SK-N-SH treated with all-trans-retinoic acid at 6 μM for 48 hours (cell line): ENCODE measurements around the gene DUSP3.

Source experiments
- ATAC-seq: fragments of 200-7000 bp; cut with Tn5 transposase; 3 replicates; pipeline ENCODE4 v1.9.1; 2020; ENCODE audit warnings: mild to moderate bottlenecking, moderate library complexity
- ARNTL ChIP-seq: fragments of 450-650 bp; formaldehyde crosslinking; IDR thresholded peaks from 2 replicates; pipeline ENCODE4 v1.5.0; 2020; ENCODE audit warnings: low read depth, mild to moderate bottlenecking, moderate library complexity, borderline replicate concordance
- BACH2 ChIP-seq: fragments of 250-450 bp; sonication (Bioruptor Pico); IDR thresholded peaks from 2 replicates; pipeline ENCODE4 v1.9.0; 2021; ENCODE audit warnings: mild to moderate bottlenecking, borderline replicate concordance
- CSDC2 ChIP-seq: fragments of 250-450 bp; sonication (Bioruptor Pico); IDR thresholded peaks from 2 replicates; pipeline ENCODE4 v1.5.0; 2020; ENCODE audit warnings: mild to moderate bottlenecking, moderate library complexity
- ESRRG ChIP-seq: fragments of 250-450 bp; sonication (Bioruptor Pico); IDR thresholded peaks from 2 replicates; pipeline ENCODE4 v1.6.1; 2021; ENCODE audit warnings: mild to moderate bottlenecking
- GLIS3 ChIP-seq: fragments of 250-450 bp; sonication (Bioruptor Pico); IDR thresholded peaks from 2 replicates; pipeline ENCODE4 v1.5.0; 2020; ENCODE audit warnings: mild to moderate bottlenecking, moderate library complexity
- ISL1 ChIP-seq: fragments of 250-450 bp; sonication (Bioruptor Pico); IDR thresholded peaks from 2 replicates; pipeline ENCODE4 v2.1.2; 2022; ENCODE audit warnings: mild to moderate bottlenecking, moderate library complexity
- OSR1 ChIP-seq: fragments of 250-450 bp; sonication (Bioruptor Pico); IDR thresholded peaks from 2 replicates; pipeline ENCODE4 v1.8.0; 2022; ENCODE audit warnings: moderate library complexity, mild to moderate bottlenecking, inconsistent platforms
- PATZ1 ChIP-seq: fragments of 250-450 bp; sonication (Bioruptor Pico); IDR thresholded peaks from 2 replicates; pipeline ENCODE4 v1.8.0; 2020; ENCODE audit warnings: mild to moderate bottlenecking, moderate library complexity, borderline replicate concordance
- POU6F1 ChIP-seq: fragments of 250-450 bp; sonication (Bioruptor Pico); IDR thresholded peaks from 2 replicates; pipeline ENCODE4 v1.8.0; 2021; ENCODE audit warnings: low read depth, mild to moderate bottlenecking, moderate library complexity, borderline replicate concordance
- PPARA ChIP-seq: fragments of 250-450 bp; sonication (Bioruptor Pico); IDR thresholded peaks from 2 replicates; pipeline ENCODE4 v1.5.0; 2020; ENCODE audit warnings: mild to moderate bottlenecking, borderline replicate concordance
- RARB ChIP-seq: fragments of 250-450 bp; sonication (Bioruptor Pico); IDR thresholded peaks from 2 replicates; pipeline ENCODE4 v1.8.0; 2021; ENCODE audit warnings: mild to moderate bottlenecking, moderate library complexity
- SNAI2 ChIP-seq: fragments of 250-450 bp; sonication (Bioruptor Pico); IDR thresholded peaks from 2 replicates; pipeline ENCODE4 v1.5.0; 2020; ENCODE audit warnings: mild to moderate bottlenecking, moderate library complexity
- TOX ChIP-seq: fragments of 250-450 bp; sonication (Bioruptor Pico); IDR thresholded peaks from 2 replicates; pipeline ENCODE4 v1.8.0; 2021; ENCODE audit warnings: mild to moderate bottlenecking, moderate library complexity, borderline replicate concordance
- TSHZ2 ChIP-seq: fragments of 250-450 bp; sonication (Bioruptor Pico); IDR thresholded peaks from 2 replicates; pipeline ENCODE4 v1.5.0; 2020; ENCODE audit warnings: mild to moderate bottlenecking, moderate library complexity
- ZC3H10 ChIP-seq: fragments of 250-450 bp; sonication (Bioruptor Pico); IDR thresholded peaks from 2 replicates; pipeline ENCODE4 v1.5.1; 2021; ENCODE audit warnings: mild to moderate bottlenecking, moderate library complexity
- ZFP3 ChIP-seq: fragments of 250-450 bp; sonication (Bioruptor Pico); IDR thresholded peaks from 2 replicates; pipeline ENCODE4 v1.5.0; 2020; ENCODE audit warnings: mild to moderate bottlenecking, moderate library complexity
- ZNF565 ChIP-seq: fragments of 450-650 bp; formaldehyde crosslinking; conservative IDR thresholded peaks from 2 replicates; pipeline ENCODE4 v1.5.0; 2020; ENCODE audit warnings: low read depth, mild to moderate bottlenecking, moderate library complexity
- ZNF70 ChIP-seq: fragments of 450-650 bp; formaldehyde crosslinking; IDR thresholded peaks from 2 replicates; pipeline ENCODE4 v1.5.0; 2020; ENCODE audit warnings: mild to moderate bottlenecking, moderate library complexity
- ZNF8 ChIP-seq: fragments of 450-650 bp; formaldehyde crosslinking; IDR thresholded peaks from 2 replicates; pipeline ENCODE4 v1.5.0; 2020; ENCODE audit warnings: mild to moderate bottlenecking, moderate library complexity
- TF ChIP-seq, protein P1 (sequence below): fragments of 250-450 bp; sonication (Bioruptor Pico); IDR thresholded peaks from 2 replicates; pipeline ENCODE4 v1.5.1; 2021; ENCODE audit warnings: mild to moderate bottlenecking, moderate library complexity
- TF ChIP-seq, protein P2 (sequence below): fragments of 250-450 bp; sonication (Bioruptor Pico); IDR thresholded peaks from 2 replicates; pipeline ENCODE4 v1.5.1; 2020; ENCODE audit warnings: low read depth, mild to moderate bottlenecking, moderate library complexity

Gene DUSP3

GRCh38 chr17:43722269-43722619 is 56.5 kb downstream of the DUSP3 start:
- ATAC-seq: no peak
- no peak for TF ChIP-seq ZNF70 (CRISPR knock-in tag)
- no peak for TF ChIP-seq TOX (CRISPR knock-in tag)
- TF ChIP-seq TSHZ2 (CRISPR knock-in tag): no peak
- TF ChIP-seq ZFP3 (CRISPR knock-in tag): no peak
- TF ChIP-seq CSDC2 (CRISPR knock-in tag): no peak
- TF ChIP-seq ZNF565 (CRISPR knock-in tag): no peak
- no peak for TF ChIP-seq ZNF8
- no peak for TF ChIP-seq PPARA
- TF ChIP-seq ARNTL (CRISPR knock-in tag): no peak
- no peak for TF ChIP-seq PATZ1
- no peak for TF ChIP-seq SNAI2 (CRISPR knock-in tag)
- TF ChIP-seq, protein P1, sequence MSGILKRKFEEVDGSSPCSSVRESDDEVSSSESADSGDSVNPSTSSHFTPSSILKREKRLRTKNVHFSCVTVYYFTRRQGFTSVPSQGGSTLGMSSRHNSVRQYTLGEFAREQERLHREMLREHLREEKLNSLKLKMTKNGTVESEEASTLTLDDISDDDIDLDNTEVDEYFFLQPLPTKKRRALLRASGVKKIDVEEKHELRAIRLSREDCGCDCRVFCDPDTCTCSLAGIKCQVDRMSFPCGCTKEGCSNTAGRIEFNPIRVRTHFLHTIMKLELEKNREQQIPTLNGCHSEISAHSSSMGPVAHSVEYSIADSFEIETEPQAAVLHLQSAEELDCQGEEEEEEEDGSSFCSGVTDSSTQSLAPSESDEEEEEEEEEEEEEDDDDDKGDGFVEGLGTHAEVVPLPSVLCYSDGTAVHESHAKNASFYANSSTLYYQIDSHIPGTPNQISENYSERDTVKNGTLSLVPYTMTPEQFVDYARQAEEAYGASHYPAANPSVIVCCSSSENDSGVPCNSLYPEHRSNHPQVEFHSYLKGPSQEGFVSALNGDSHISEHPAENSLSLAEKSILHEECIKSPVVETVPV: no peak
- TF ChIP-seq ESRRG: no peak
- no peak for TF ChIP-seq GLIS3 (CRISPR knock-in tag)
- TF ChIP-seq OSR1 (CRISPR knock-in tag): no peak
- TF ChIP-seq, protein P2, sequence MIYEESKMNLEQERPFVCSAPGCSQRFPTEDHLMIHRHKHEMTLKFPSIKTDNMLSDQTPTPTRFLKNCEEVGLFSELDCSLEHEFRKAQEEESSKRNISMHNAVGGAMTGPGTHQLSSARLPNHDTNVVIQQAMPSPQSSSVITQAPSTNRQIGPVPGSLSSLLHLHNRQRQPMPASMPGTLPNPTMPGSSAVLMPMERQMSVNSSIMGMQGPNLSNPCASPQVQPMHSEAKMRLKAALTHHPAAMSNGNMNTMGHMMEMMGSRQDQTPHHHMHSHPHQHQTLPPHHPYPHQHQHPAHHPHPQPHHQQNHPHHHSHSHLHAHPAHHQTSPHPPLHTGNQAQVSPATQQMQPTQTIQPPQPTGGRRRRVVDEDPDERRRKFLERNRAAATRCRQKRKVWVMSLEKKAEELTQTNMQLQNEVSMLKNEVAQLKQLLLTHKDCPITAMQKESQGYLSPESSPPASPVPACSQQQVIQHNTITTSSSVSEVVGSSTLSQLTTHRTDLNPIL (CRISPR knock-in tag): no peak
- no peak for TF ChIP-seq RARB (CRISPR knock-in tag)
- no peak for TF ChIP-seq ZC3H10 (CRISPR knock-in tag)

DNA sequence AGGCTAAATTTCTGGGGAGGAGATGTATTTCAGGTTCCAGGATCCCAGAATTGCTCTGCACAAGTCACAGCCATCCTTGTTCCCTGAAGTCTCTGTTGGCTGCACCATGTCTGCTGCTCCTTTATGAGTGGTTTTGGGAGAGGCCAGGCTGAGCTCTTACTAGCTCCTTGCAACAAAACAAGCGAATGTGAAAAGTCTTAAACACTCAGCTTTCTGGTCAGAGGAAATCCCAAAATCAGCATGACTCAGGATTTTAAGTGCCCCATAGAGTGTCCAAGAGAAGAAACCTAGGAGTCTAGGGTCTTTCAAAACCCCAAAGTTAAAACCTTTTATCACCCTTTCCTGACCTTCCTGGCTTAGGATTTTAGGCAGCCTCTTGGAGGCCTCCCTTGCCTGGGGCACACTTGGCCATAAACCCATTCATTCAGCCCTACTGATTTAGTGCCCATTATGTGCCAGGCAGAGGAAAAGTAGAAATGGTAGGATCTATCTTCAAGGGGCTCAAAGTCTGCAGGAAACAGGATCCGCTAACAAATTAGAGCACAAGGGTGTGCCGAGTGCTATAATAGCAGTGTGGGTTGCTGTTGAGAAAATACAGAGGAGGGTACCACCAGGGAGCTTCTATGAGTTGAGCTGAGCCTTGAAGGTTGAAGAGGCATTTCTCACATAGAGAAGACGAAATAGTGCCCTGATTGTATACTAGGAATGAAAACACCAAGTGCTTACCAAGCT is 57.1 kb downstream of the DUSP3 start:
- no peak for TF ChIP-seq OSR1 (CRISPR knock-in tag)
- TF ChIP-seq BACH2 (CRISPR knock-in tag): no peak
- TF ChIP-seq ZFP3 (CRISPR knock-in tag): no peak
- TF ChIP-seq ZC3H10 (CRISPR knock-in tag): no peak
- no peak for TF ChIP-seq PATZ1
- TF ChIP-seq ESRRG: no peak
- no peak for TF ChIP-seq ZNF8
- TF ChIP-seq ISL1 (CRISPR knock-in tag): no peak
- TF ChIP-seq POU6F1 (CRISPR knock-in tag): no peak
- TF ChIP-seq, all 23 proteins: peak for 0
- ATAC-seq: no peak
